ENCODE results near the gene SLC19A1.
A peak's percentile ranks its signal among the peaks of the same experiment; 100 is the strongest.

SLC19A1 gene

DNA sequence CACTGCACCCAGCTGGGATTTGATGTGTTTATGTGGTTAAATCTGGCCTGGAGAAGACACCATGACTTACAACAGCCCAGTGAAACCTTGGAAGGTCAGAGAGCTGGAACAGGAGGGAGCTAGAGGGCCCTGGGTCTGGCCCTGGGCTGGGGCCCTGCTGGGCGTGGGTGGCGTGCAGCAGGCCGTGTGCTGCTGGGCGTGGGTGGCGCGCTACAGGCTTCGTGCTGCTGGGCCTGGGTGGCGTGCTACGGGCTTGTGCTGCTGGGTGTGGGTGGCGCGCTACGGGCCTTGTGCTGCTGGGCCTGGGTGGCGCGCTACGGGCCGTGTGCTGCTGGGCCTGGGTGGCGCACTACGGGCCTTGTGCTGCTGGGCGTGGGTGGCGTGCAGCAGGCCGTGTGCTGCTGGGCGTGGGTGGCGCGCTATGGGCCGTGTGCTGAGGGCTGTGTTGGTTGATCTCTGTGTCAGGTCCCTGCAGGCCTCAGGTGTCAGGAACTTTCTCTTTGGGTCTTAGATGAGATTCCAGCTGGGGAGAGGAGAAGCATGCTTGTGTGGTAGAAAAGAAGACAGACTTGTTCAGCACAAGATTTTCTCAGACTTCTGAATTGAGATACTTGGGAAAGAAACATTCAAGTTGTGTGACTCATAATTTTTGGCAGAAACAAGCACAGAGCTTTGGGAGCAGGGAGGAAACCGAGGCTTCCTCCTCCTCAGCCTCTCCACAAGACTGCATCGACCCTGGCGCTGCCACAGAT is 71.3 kb downstream of the SLC19A1 start:
- H3K36me3 ChIP-seq (ENCODE audit: control insufficient read depth, insufficient read depth, low read length), result no peaks in the 10 kb centered on the region
- no peaks in the 10 kb centered on the region for H3K9me3 ChIP-seq (ENCODE audit: control insufficient read depth, low read length)
- H3K27me3 ChIP-seq (replicated peaks; ENCODE audit: control insufficient read depth, insufficient read depth, low read length, poor library complexity, severe bottlenecking), result no peaks in the 10 kb centered on the region
- no peak overlapping the region for H3K27ac ChIP-seq (ENCODE audit: insufficient read depth, low read length, poor library complexity, severe bottlenecking)
- peak in 1 of 3 donors; percentile 9 for DNase-seq
- H3K4me1 ChIP-seq (ENCODE audit: control insufficient read depth, insufficient read depth, low read length, poor library complexity, severe bottlenecking), result peaks cover 6% of the 10 kb centered on the region
- no peak overlapping the region for H3K4me3 ChIP-seq (ENCODE audit: insufficient read depth, low read depth, low read length, poor library complexity, severe bottlenecking)

DNA sequence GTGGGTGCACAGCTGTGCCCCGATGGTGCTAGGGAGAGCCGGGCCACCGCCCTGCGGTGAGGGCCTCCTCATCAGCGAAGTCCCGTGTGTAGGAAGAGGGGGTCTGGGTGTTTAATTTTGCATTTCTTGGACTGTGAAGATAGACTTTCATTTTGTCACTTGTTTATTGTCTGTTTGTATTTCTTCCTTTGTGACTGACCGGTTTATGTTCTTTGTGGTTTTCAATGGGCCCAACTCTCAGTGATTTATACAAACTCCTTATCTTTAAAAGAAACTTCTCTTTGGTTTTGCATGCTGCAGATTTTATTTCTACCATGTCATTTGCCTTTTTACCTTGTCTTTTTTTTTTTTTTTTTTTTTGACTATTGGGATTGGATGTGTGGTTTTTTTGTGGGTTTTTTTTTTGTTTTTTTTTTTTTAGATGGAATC is 72.1 kb downstream of the SLC19A1 start:
- no peak for DNase-seq
- Histone ChIP-seq H3K27me3 (replicated peaks; ENCODE audit: control insufficient read depth, insufficient read depth, low read length, poor library complexity, severe bottlenecking) (no peaks in the 10 kb centered on the region), H3K36me3 (ENCODE audit: control insufficient read depth, insufficient read depth, low read length) (no peaks in the 10 kb centered on the region), H3K4me3 (ENCODE audit: insufficient read depth, low read depth, low read length, poor library complexity, severe bottlenecking) (no peak overlapping the region), H3K4me1 (ENCODE audit: control insufficient read depth, insufficient read depth, low read length, poor library complexity, severe bottlenecking) (peaks cover 6% of the 10 kb centered on the region), H3K9me3 (ENCODE audit: control insufficient read depth, low read length) (no peaks in the 10 kb centered on the region), H3K27ac (ENCODE audit: insufficient read depth, low read length, poor library complexity, severe bottlenecking) (no peak overlapping the region)

DNA sequence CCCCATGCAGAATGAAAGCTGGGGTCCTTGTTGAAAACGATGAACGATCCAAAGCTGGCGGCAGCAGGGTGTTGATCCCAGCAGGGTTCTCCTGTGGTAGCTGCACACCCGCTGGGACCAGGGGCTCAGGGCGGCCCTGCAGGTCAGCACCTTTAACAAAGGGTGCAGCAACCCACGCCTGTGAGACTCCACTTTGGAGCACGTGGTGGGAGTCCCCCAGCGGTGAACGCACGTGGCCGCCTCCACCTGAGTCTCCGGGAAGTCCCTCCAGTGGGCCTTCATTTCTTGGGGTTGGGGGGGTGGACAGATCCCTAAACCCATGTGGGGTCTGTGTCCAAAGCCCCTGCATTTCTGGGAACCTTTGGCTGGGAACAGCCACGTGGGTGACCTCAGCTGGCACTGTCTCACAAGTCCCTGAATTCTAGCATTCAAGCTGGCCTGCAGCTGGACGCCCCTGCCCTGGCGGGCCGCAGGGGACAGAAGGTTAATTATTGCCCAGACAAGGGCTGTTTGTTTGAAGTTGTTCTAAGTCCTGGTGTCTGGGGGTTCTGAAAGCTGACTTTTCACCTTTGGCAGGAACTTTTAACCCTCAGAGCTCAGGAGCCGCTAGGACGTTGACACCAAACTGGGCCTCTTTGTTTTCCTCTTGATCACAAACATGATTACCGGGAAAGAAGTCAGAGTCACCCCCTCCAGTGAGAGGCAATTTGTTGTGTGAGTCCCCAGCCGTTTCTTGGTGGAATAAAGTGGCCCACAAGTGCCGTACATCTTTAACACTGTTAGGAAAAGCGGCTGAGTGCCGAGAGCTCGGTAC is 72.8 kb downstream of the SLC19A1 start:
- Histone ChIP-seq H3K4me1 (ENCODE audit: control insufficient read depth, insufficient read depth, low read length, poor library complexity, severe bottlenecking) (peaks cover 6% of the 10 kb centered on the region), H3K4me3 (ENCODE audit: insufficient read depth, low read depth, low read length, poor library complexity, severe bottlenecking) (no peak overlapping the region), H3K9me3 (ENCODE audit: control insufficient read depth, low read length) (no peaks in the 10 kb centered on the region), H3K27me3 (replicated peaks; ENCODE audit: control insufficient read depth, insufficient read depth, low read length, poor library complexity, severe bottlenecking) (no peaks in the 10 kb centered on the region), H3K27ac (ENCODE audit: insufficient read depth, low read length, poor library complexity, severe bottlenecking) (no peak overlapping the region), H3K36me3 (ENCODE audit: control insufficient read depth, insufficient read depth, low read length) (no peaks in the 10 kb centered on the region)
- DNase-seq, result no peak

GRCh38 chr21:45468971-45469272 is 73.3 kb downstream of the SLC19A1 start:
- no peaks in the 10 kb centered on the region for H3K36me3 ChIP-seq (ENCODE audit: control insufficient read depth, insufficient read depth, low read length)
- H3K9me3 ChIP-seq (ENCODE audit: control insufficient read depth, low read length), result no peaks in the 10 kb centered on the region
- H3K4me1 ChIP-seq (ENCODE audit: control insufficient read depth, insufficient read depth, low read length, poor library complexity, severe bottlenecking), result peaks cover 6% of the 10 kb centered on the region
- DNase-seq, result no peak
- no peak overlapping the region for H3K4me3 ChIP-seq (ENCODE audit: insufficient read depth, low read depth, low read length, poor library complexity, severe bottlenecking)
- no peaks in the 10 kb centered on the region for H3K27me3 ChIP-seq (replicated peaks; ENCODE audit: control insufficient read depth, insufficient read depth, low read length, poor library complexity, severe bottlenecking)
- H3K27ac ChIP-seq (ENCODE audit: insufficient read depth, low read length, poor library complexity, severe bottlenecking), result no peak overlapping the region

GRCh38 chr21:45468051-45468970 is 73.9 kb downstream of the SLC19A1 start:
- no peaks in the 10 kb centered on the region for H3K36me3 ChIP-seq (ENCODE audit: control insufficient read depth, insufficient read depth, low read length)
- no peaks in the 10 kb centered on the region for H3K27me3 ChIP-seq (replicated peaks; ENCODE audit: control insufficient read depth, insufficient read depth, low read length, poor library complexity, severe bottlenecking)
- no peak for DNase-seq
- no peaks in the 10 kb centered on the region for H3K9me3 ChIP-seq (ENCODE audit: control insufficient read depth, low read length)
- H3K27ac ChIP-seq (ENCODE audit: insufficient read depth, low read length, poor library complexity, severe bottlenecking), result no peak overlapping the region
- peaks cover 6% of the 10 kb centered on the region for H3K4me1 ChIP-seq (ENCODE audit: control insufficient read depth, insufficient read depth, low read length, poor library complexity, severe bottlenecking)
- H3K4me3 ChIP-seq (ENCODE audit: insufficient read depth, low read depth, low read length, poor library complexity, severe bottlenecking), result no peak overlapping the region

- H3K9me3 ChIP-seq (ENCODE audit: control insufficient read depth, low read length), result no peaks in the 10 kb centered on the region
- no peaks in the 10 kb centered on the region for H3K27me3 ChIP-seq (replicated peaks; ENCODE audit: control insufficient read depth, insufficient read depth, low read length, poor library complexity, severe bottlenecking)
- no peak overlapping the region for H3K4me3 ChIP-seq (ENCODE audit: insufficient read depth, low read depth, low read length, poor library complexity, severe bottlenecking)
- peaks cover 6% of the 10 kb centered on the region for H3K4me1 ChIP-seq (ENCODE audit: control insufficient read depth, insufficient read depth, low read length, poor library complexity, severe bottlenecking)
- no peak overlapping the region for H3K27ac ChIP-seq (ENCODE audit: insufficient read depth, low read length, poor library complexity, severe bottlenecking)
- H3K36me3 ChIP-seq (ENCODE audit: control insufficient read depth, insufficient read depth, low read length), result no peaks in the 10 kb centered on the region
- no peak for DNase-seq
Observed at GRCh38 chr21:45467221-45467779, 74.9 kb downstream of the SLC19A1 start.

- H3K27ac ChIP-seq (ENCODE audit: insufficient read depth, low read length, poor library complexity, severe bottlenecking), result no peak overlapping the region
- H3K9me3 ChIP-seq (ENCODE audit: control insufficient read depth, low read length), result no peaks in the 10 kb centered on the region
- no peak for DNase-seq
- H3K4me1 ChIP-seq (ENCODE audit: control insufficient read depth, insufficient read depth, low read length, poor library complexity, severe bottlenecking), result peaks cover 6% of the 10 kb centered on the region
- no peaks in the 10 kb centered on the region for H3K36me3 ChIP-seq (ENCODE audit: control insufficient read depth, insufficient read depth, low read length)
- no peaks in the 10 kb centered on the region for H3K27me3 ChIP-seq (replicated peaks; ENCODE audit: control insufficient read depth, insufficient read depth, low read length, poor library complexity, severe bottlenecking)
- no peak overlapping the region for H3K4me3 ChIP-seq (ENCODE audit: insufficient read depth, low read depth, low read length, poor library complexity, severe bottlenecking)
Observed at GRCh38 chr21:45466330-45467220, 75.7 kb downstream of the SLC19A1 start.

DNA sequence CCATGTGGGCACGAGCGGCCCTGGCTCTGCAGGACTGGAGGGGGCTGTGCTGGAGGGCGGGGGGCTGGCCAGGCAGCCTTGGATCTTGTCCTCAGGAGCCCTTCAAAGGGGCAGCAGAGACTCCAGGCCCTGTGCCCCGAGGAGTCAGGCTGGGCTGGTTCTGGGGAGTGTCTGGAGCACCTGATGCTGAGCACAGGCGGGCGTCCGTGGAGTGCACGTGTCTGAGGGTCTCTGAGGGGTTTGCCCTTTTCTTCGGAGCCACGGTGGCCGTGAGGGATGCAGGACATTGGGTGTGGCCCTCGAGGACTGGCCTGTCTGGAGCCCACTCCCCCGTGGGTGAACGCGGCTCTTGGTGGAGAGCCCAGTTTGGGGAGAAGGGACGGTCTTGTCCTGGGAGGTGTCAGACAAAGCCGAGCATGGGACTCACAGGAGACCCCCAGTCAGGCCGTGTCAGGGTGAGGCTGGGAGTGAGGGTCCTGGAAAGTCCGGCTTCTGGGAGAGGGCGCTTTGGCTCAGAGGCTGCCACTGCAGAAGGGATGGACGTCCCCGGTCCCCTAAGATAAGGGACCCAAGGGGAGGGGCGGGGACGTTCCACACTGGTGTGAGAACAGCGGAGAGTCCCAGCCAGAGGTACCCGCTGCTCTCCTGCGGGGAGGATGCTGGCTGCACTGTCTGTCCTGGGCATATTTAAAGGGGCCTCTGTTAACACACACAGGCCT is 76.5 kb downstream of the SLC19A1 start:
- no peaks in the 10 kb centered on the region for H3K4me1 ChIP-seq (ENCODE audit: control insufficient read depth, insufficient read depth, low read length, poor library complexity, severe bottlenecking)
- H3K27ac ChIP-seq (ENCODE audit: insufficient read depth, low read length, poor library complexity, severe bottlenecking), result no peak overlapping the region
- H3K27me3 ChIP-seq (replicated peaks; ENCODE audit: control insufficient read depth, insufficient read depth, low read length, poor library complexity, severe bottlenecking), result no peaks in the 10 kb centered on the region
- H3K4me3 ChIP-seq (ENCODE audit: insufficient read depth, low read depth, low read length, poor library complexity, severe bottlenecking), result no peak overlapping the region
- no peaks in the 10 kb centered on the region for H3K36me3 ChIP-seq (ENCODE audit: control insufficient read depth, insufficient read depth, low read length)
- no peak for DNase-seq
- H3K9me3 ChIP-seq (ENCODE audit: control insufficient read depth, low read length), result no peaks in the 10 kb centered on the region

Measured in effector memory CD4-positive, alpha-beta T cell (primary cell).